GM19455 (cell line): ENCODE data around the gene MGME1.
"Not testable (repeated sequence)": the region's sequence is repeated elsewhere in the genome, so short reads cannot be mapped to it uniquely, and the experiment has no call there.

ENCODE experiments used
- ATAC-seq: cut with Tn5 transposase; IDR thresholded peaks from one replicate; pipeline ENCODE4 v1.9.1; 2021; ENCODE audit not compliant: unreplicated experiment

MGME1 gene

DNA sequence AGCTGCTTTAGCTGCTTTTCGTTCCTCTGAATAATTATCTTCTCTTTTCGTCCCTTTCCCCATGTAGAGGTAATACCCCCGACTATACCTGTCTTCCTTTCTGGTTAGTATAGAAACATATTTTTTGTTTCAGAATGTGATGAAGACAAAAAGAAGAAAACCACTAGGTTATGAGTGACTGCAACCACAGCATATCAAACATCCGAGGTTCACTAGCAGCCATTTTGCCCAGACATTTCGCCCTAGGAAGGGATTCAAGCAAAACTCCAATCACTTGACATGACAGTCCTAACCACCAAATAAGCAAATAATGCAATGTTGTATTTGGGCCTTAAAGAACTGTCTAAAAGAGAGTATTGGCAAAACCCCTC, 9.6 kb upstream of the MGME1 start:
- ATAC-seq: no peak

DNA sequence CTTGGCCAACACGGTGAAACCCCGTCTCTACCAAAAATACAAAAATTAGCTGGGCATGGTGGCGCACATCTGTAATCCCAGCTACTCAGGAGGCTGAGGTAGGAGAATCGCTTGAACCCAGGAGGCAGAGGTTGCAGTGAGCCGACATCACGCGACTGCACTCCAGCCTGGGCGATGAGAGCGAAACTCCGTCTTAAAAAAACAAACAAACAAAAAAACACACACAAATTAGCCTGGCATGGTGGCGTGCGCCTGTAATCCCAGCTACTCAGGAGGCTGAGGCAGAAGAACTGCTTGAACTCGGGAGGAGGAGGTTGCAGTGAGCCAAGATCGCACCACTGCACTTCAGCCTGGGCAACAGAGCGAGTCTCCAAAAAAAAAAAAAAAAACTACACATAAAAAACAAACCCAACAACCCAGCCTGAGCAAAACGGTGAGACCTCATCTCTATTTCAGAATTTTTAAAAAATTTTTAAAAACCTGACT, 8.4 kb upstream of the MGME1 start:
- ATAC-seq: not testable (repeated sequence)

- ATAC-seq: no peak
Measured at GRCh38 chr20:17960927-17961586, 7.8 kb upstream of the MGME1 start.

DNA sequence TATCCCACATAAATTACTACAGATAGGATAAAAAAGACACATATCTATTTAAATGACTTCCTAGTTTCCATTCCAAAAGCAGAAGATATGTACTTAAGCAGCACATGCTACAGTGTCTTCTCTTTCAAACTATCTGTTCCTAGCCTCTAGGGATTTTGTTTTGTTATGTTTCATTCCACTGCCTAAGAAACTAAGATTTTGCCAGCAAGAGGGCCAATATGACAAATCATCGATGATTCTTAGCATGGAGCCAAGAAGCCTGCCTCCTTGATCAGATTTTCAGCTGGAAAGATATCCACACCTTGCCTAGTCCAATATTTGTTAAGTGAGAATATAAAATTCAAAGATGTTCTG, 7.3 kb upstream of the MGME1 start:
- ATAC-seq: no peak

GRCh38 chr20:17963114-17963897, 5.5 kb upstream of the MGME1 start:
- ATAC-seq: no peak

GRCh38 chr20:17964073-17964472, 4.7 kb upstream of the MGME1 start:
- no peak for ATAC-seq

GRCh38 chr20:17964632-17965031, 4.2 kb upstream of the MGME1 start:
- no peak for ATAC-seq

DNA sequence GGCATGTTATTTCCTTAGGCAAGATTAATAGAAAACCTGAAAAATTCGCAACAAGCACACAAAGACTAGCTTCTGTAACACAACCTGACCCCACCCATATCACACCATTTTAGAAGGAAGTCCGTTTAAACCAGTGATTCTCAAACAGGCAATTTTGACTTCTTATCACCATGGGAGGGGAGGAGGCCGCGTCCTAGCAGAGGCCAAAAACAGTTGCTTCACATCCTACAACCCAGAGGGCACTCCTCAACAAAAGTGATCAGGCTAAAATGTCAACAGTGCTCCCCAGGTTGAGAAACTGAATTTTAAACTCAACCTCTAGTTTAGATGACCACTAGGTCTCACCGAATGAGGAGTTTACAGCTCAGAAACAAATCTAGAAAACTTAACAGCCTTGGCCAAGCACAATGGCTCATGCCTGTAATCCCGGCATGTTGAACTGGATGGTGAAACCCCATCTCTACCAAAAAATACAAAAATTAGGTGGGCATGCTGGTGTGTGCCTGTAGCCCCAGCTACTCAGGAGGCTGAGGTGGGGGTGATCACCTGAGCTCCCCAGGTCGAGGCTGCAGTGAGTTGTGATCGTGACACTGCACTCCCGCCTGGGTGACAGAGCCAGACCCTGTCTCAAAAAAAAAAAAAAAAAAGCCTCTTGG, 3.6 kb upstream of the MGME1 start:
- no peak for ATAC-seq

GRCh38 chr20:17966432-17967310, 2.1 kb upstream of the MGME1 start:
- no peak for ATAC-seq

DNA sequence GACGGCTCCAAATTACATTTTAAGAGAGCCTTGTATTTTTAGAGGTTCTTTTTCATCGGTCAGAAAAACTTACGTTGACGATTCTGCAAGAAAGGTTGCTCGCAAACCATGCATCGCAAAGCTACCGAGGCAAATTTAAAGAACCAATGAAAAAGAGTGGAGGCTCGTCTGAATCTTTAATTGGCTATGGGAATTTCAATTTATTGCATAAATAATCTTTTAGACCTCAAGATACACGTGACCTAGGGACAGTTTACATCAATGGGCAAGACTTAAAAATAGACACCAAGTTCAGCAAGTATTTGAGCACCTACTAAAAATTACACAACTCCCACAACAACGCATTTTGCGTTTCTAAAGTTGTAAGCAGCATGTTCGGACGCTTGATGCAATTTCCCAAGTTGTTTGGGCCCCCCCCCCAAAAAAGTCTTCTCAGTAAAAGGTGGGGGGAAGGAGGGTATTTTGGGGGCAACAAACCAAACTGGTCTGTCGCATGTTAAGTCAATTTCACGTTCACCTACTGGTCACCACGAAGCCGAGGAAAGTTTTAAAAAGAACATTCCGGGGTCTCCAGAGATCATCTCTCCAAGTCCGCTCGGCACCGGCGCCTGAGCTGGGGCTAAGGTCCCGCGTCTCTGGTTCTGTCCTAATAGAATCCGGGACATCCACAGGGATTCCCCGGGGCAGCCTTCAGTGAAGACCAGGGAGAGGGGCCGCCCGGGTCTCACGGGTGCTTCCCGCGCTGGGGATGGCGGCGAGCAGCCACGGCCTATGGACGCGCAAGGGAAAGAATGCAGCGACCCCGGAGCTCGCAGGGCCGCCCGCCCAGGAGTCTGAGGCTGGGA, 1.1 kb upstream of the MGME1 start:
- peak; percentile 4 for ATAC-seq

- ATAC-seq: peak; percentile 4
Measured at GRCh38 chr20:17969278-17969883, 563 bp downstream of the MGME1 start.

- no peak for ATAC-seq
Measured at GRCh38 chr20:17969884-17970409, 1.1 kb downstream of the MGME1 start.

DNA sequence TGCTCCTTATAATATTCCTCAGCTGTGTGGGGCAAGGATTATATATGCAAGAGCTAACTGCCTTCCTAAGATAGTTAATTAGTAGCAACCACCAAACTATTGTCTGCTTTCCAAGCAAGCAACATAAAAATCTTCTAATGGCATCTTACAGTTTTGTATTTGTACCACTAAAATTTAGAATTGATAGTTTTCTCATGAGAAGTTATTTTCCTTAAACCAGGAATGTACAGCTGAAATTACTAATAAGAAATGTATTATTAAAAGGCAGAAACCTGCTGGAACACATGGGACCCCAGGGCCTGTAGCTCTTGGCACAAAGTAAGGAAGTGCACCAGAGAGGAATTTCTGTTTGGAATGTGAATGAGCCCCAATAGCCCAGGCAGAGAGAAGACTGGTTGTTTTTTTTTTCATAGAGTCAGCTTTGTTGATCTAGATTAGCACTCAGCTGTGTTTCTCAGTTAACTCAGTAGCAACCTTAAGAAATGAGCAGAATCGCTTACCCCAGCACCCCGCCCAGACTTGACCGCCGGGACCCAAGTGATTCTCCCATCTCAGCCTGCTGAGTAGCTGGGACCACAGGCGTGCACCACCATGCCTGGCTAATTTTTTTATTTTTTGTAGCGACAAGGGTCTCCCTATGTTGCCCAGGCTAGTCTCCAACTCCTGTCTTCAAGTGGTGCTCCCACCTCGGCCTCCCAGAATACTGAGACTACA, 2.6 kb downstream of the MGME1 start:
- no peak for ATAC-seq

DNA sequence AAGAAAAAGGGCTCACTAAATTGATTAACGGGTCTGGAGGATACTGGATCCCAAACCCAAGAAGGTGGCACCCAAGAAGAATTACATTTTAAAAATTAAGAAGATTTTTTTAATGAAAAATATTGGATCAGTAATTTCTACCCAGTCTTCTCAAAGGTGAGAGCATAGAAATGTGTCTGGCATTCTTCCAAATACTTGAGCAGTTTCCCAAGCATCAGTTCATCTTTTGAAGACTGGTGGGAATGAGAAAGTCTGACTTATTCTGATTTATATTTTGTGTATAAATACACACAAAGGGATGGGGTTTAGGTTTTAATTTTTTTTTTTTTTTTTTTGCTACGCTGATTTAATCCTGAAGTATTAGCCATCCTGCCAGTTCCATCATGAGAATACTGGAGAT, 3.3 kb downstream of the MGME1 start:
- ATAC-seq: no peak

GRCh38 chr20:17976305-17976704, 7.5 kb downstream of the MGME1 start:
- ATAC-seq: no peak

GRCh38 chr20:17985388-17986018, 16.7 kb downstream of the MGME1 start:
- no peak for ATAC-seq

- ATAC-seq: no peak
Measured at GRCh38 chr20:17987988-17988387, 19.2 kb downstream of the MGME1 start.

DNA sequence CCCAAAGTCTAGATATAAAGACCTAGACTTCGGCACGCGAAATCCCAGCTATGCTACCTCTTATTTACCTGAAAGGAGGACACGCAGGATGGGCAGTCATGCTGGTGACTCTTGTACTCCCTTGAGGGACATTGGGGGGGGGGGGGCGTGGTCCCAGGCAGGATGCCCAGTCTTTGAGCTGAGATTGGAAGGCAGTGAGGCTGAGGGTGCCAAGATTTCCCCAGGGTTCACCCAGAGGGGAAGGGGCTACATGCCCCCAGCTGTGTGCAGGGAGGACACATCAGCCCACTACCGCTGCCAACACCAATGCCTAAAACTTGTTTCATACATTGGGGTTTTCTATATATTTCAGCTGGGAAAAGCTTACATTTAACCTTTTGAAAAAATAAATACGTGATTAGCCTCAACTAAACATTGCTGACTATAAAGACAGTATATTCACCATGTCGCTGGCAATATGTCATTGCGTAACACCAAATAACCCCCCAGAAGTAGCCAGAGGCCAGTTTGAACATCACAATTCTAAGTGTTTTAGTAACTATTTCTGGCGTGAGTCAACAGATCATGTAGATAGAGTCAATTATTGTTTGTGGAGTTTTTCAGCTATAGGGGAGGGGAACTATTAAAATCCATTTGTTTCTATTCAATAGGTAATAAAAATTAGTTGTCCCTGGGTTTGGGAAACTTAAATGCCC, 21.6 kb downstream of the MGME1 start:
- ATAC-seq: no peak
